Neural progenitor cell (in vitro differentiated cells): ENCODE data around the gene FGD3.

Source experiments
- CTCF ChIP-seq: fragments of 200-600 bp; sonication (generic); IDR thresholded peaks from 2 replicates; pipeline ENCODE4 v1.5.1; 2017; ENCODE audit warnings: antibody characterized with exemption, mild to moderate bottlenecking
- EZH2 ChIP-seq: fragments of 200-600 bp; sonication (generic); IDR thresholded peaks from 2 replicates; pipeline ENCODE4 v1.6.1; 2017; ENCODE audit warnings: antibody characterized with exemption, mild to moderate bottlenecking, moderate library complexity

- TF ChIP-seq CTCF (no peak), EZH2 (no peak)
These were observed 63.8 kb downstream of the FGD3 start for GRCh38 chr9:93011114-93011513.
